Stimulated activated CD4-positive, alpha-beta T cell treated with anti-CD3 and anti-CD28 coated beads, Interleukin-15, amount 100 ng/mL, for 48 hours (primary cell): ENCODE data around the gene COLQ.
"Not testable (repeated sequence)": the region's sequence is repeated elsewhere in the genome, so short reads cannot be mapped to it uniquely, and the experiment has no call there.

Experiments used
- DNase-seq, 2 donors: peaks; one replicate each; pipeline ENCODE4 v3.0.0-alpha.2; 2020; ENCODE audit warnings: low read depth in 2 of 2

COLQ gene

DNA sequence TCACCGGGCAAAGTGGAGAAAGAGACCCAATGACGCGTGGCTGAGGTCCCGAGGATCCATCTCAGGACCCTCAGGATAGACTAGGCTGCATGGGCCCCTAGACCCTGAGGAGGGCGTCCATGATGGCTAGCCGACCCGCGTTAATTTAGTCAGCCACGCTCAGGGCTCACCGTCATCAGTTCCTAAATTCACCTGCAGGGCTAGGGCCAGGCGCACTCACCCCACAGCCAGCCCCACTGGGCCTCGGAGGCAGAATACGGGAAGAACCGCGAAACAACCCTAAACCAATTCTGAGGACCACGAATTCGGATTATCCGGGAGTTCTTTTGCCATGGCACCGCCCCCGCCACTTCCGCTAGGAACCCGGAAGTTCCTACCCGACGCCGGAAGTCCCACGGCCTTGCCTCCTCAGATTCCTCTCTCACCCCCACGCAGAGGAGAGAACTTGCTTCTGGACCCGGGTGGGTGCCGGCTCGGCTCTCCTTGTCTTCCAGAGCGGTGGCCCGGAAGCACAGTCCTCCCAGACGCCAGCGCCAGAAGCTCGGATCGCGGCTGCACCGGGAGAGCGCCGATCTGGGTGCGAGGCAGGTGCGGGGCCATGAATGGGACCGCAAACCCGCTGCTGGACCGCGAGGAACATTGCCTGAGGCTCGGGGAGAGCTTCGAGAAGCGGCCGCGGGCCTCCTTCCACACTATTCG lies 94.2 kb downstream of the COLQ start, which contains the start of the genes EAF1 and METTL6:
Gene EAF1 (plus strand): TSS at position 417 of the 699 bp plus-strand sequence. CDS start 182 bp downstream, at position 599.
Gene METTL6 (minus strand): TSS at position 363 of the 699 bp plus-strand sequence. CDS start 1,033 bp downstream, outside the sequence.
- peak; percentile 80 to 83 for DNase-seq

DNA sequence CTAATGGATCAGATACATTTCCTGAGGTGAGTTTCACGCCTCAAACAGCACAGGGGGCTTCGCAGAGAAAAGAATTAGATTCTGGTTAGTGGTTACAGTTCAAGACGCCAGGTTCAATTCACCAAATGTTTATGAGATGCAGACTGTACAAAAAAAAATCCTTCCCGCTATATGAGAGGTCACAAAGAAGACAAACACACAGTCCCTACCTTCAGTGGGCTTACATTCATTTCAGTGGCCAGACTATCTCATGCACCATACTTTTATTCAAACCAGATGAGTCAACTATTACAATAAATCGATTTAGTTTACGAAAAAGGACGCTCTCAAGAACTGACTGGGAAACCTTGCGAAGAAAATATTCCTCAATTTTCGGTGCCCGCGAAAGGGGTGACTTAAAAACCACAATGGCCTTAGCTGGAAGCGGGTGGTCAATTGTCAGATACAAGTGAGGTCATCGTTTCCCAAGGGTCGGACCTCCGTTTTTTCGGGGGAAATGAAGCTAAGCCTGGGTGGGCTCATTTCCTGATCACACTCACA lies 94.9 kb downstream of the COLQ start:
- DNase-seq, result no peak

DNA sequence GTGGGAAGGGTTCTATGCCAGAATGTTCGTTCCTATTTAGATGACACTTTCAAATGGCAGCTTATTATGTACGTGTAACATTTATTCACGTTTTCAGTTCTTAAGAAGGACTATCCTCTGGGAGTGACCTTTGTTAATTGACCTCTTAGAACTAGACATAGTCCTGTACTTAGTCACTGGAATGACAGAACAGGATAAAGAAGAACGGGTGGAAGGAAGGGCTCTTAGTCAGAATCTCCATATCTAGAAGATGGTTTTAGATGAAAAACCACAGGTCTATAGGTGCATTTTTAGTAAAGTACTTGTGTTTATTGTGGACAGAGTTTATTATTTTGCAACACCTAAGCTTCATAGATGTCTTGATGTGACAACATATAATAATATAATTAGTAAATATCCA lies 100.6 kb downstream of the COLQ start:
- DNase-seq, result no peak

DNA sequence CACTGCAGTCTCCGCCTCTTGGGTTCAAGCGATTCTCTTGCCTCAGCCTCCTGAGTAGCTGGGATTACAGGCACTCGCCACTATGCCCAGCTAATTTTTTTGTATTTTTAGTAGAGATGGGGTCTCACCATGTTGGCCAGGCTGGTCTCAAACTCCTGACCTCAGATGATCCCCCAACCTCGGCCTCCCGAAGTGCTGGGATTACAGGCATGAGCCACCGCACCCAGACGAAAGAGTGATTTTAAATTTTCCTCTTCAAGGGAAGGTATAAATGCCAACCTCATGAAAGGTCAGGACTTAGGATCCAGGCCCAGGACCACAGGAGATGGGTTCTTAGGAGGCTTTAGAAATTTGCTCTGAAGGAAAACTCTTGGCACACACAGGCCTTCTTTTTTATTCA lies 110.5 kb downstream of the COLQ start:
- DNase-seq, result not testable (repeated sequence)

DNA sequence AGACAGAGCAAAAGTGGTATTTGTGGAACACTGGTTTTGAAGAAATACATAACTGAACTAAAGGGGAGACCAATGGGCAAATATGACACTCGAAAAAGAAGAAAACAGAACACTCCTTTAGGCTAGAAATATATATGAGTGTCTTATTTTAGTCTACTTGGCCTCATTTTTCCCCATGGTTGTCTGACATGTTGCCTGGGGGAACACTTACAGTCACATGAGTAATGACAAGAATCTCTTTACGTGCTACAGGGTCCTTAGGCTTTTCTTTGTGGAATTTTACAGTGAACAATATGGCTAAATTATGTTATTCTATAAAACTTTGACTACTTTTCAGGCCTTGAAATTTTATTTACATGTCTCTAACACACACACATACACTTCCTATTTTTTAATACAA lies 111.7 kb downstream of the COLQ start:
- no peak for DNase-seq

DNA sequence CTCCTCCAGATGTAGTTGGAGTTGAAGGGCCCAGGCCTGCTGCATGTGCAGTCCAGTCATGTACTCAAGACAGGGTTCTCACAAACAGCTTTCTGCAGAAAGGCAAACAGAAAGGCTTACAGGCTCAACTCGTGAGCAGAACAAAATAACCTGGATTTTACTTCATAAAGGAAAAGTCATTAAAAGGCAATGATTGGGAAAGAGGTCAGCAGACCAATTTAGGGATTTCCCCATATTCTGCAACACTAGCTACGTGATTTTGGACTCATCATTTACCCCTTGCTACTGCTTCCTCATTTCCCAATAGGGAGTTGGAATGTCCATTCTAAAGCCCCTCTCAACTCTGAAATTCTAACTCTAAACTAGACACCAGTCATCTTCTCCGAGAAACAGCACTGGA lies 112.3 kb downstream of the COLQ start:
- no peak for DNase-seq

DNA sequence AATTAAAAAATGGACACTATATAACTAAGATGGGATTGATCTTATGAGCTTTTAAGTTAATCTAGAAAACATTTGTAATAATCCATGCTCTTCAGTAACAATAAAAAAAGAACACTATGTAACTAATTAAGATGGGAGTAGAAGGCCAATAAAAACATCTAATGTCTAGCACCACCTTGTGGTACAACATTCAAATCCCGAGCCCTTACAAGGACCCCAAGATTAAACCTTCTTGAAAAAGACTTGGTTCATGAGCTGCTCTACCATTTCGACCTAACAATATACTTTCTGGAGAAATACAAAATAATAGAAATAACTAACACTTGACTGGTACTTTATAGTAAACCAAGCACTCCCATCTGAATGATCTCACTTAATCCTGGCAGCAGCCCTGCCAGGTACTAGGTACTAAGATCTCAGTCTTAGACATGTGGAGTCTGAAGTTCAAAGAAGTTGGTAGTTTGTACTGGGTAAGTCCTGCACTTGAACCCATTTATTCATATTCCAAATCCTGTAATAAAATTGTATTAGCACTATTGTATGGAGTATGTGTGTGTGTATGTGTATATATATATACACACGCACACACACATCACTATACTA lies 116.0 kb downstream of the COLQ start:
- peak in 1 of 2 donors; percentile 13 for DNase-seq

DNA sequence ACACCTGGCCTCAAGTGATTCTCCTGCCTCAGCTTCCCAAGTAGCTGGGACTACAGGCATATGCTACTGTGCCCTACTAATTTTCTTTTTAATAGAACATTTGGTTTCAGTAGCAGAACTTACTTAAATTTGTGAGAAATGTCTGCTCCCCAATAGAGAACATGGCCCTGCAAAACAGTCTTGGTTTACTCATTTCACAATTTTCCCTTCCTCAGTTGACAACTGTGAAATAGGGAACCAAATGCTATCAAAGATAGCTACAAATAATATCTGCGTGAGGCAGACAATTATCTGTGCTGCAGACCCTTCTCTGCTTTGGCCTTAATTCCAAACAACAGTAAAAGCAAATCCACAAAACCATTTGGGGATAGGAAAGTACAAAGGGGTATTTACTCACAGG lies 116.7 kb downstream of the COLQ start:
- DNase-seq, result no peak

DNA sequence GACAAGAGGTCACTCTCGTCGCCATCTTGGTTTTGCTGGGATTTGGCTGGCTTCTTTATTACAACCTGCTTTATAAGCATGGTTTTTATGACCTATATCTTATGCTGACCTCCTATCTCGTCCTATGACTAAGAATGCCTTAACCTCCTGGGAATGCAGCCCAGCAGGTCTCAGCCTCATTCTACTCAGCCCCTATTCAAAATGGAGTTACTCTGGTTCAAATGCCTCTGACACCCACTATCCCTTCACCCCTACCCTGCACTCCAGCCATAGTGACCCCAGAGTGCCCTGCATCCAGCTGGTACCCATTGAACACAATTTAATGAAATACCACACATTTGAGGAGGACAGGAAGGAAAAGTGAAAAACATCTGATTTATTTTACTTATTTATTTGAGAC lies 117.5 kb downstream of the COLQ start:
- DNase-seq, result no peak

DNA sequence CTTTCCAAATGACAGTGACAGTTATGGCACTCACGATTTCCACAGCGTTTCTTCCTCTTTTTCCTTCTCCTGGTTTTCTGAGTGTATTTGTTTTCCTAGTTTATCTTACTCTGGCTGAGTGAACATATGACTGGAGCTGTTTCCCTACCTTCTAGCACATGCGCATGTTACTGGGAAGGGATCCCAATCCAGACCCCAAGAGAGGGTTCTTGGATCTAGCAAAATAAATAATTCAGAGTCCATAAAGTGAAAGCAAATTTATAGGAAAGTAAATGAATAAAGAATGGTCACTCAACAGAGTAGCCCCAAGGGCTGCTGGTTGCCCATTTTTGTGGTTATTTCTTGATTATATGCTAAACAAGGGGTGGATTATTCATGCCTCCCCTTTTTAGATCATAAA lies 118.0 kb downstream of the COLQ start:
- no peak for DNase-seq

DNA sequence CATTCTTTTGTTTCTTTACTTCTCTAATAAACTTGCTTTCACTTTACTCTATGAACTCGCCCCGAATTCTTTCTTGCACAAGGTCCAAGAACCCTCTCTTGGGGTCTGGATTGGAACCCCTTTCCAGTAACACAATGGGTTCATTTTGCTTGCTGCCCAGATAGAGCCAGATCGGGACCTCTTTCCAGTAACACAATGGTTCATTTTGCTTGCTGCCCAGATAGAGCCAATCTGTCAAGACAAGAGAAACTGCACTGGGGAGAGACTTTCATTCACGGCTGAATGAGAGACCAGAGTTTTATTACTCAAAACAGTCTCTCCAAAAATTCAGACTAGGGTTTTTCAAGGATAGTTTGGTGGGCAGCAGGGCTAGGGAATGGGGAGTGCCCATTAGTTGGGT lies 119.6 kb downstream of the COLQ start:
- no peak for DNase-seq
